ENCODE measurements around the gene PRAC1. TPM values are rescaled to one million over a fixed set of nuclear protein-coding genes. Genes with fewer than 3 reads are reported as not detected.

PRAC1 gene
- total RNA-seq, 1 experiment from 2014 or later: not detected

GRCh38 chr17:48735062-48735351 is 12.7 kb upstream of the PRAC1 start:
- H2BK15ac ChIP-seq (ENCODE audit: low read depth, low read length): no peak overlapping the region
- H3K9ac ChIP-seq (ENCODE audit: extremely low read depth, insufficient read length, low read length): no peak overlapping the region
- H3K27me3 Mint-ChIP-seq (ENCODE audit: low read depth): peaks cover 100% of the 10 kb centered on the region
- no peak overlapping the region for H3K4ac ChIP-seq (ENCODE audit: low read depth, low read length)
- peaks cover 0 to 14% of the 10 kb centered on the region in 2 experiments; a peak in 2 of 5 replicates for H3K9me3 Mint-ChIP-seq
- WGBS (ENCODE audit: extremely low coverage, insufficient read length, low lambda C conversion rate): no CpG with 5 or more reads among the region's 7 CpGs
- H3K23ac ChIP-seq (ENCODE audit: insufficient read length, low read depth, low read length): no peak overlapping the region
- H3K36me3 Mint-ChIP-seq (ENCODE audit: insufficient read depth in 1 of 3, low read depth in 3 of 3): no peaks in the 10 kb centered on the region
- H3K27ac ChIP-seq (ENCODE audit: insufficient read length, low read depth, low read length): no peak overlapping the region
- TF ChIP-seq CTCF (conservative IDR thresholded peaks at IDR 0.05): no peak
- H4K20me1 ChIP-seq (ENCODE audit: control insufficient read depth, insufficient read depth, insufficient read length): peaks cover 2% of the 10 kb centered on the region
- no peak overlapping the region for H2BK12ac ChIP-seq (ENCODE audit: insufficient read length, low read depth, low read length)
- no peak overlapping the region for H4K8ac ChIP-seq (replicated peaks; ENCODE audit: insufficient read length, low read depth, low read length)
- no peak overlapping the region for H2AFZ ChIP-seq (ENCODE audit: low read length)
- peaks cover 15 to 17% of the 10 kb centered on the region in 2 experiments for H3K4me1 Mint-ChIP-seq
- H3K27me3 ChIP-seq (ENCODE audit: insufficient read depth, low read length): peaks cover 99% of the 10 kb centered on the region
- no peak overlapping the region for H4K91ac ChIP-seq (ENCODE audit: insufficient read length, low read depth, low read length)
- H2BK120ac ChIP-seq (ENCODE audit: low read depth, low read length, poor library complexity, severe bottlenecking): no peak overlapping the region
- no peak for DNase-seq
- no peak overlapping the region for H4K5ac ChIP-seq (ENCODE audit: insufficient read length, low read depth, low read length)
- H3K79me2 ChIP-seq (ENCODE audit: insufficient read depth, low read length): no peaks in the 10 kb centered on the region
- H3K27ac Mint-ChIP-seq: no peak overlapping the region
- no peaks in the 10 kb centered on the region for H3K9me3 ChIP-seq (ENCODE audit: control insufficient read depth, low read depth, low read length)
- no peaks in the 10 kb centered on the region for H3K79me1 ChIP-seq (ENCODE audit: insufficient read depth, low read depth, low read length, poor library complexity, severe bottlenecking)
- no peak overlapping the region for H3K56ac ChIP-seq (ENCODE audit: insufficient read length, low read depth, low read length)
- H3K14ac ChIP-seq (ENCODE audit: insufficient read depth, low read length): no peak overlapping the region
- H3K4me1 ChIP-seq (ENCODE audit: insufficient read depth, low read length): no peaks in the 10 kb centered on the region
- H3T11ph ChIP-seq (ENCODE audit: low read length): no peak overlapping the region
- no peak overlapping the region for H3K4me2 ChIP-seq (ENCODE audit: insufficient read depth, insufficient read length, low read length)
- no peak overlapping the region for H2BK20ac ChIP-seq (ENCODE audit: low read depth, low read length, poor library complexity, severe bottlenecking)
- H3K23me2 ChIP-seq (ENCODE audit: insufficient read length, low read depth, low read length, poor library complexity, severe bottlenecking): no peaks in the 10 kb centered on the region
- H3K18ac ChIP-seq (ENCODE audit: insufficient read length, low read depth, low read length): no peak overlapping the region
- H2BK5ac ChIP-seq (ENCODE audit: insufficient read length, low read length): no peak overlapping the region
- H3K4me3 Mint-ChIP-seq: no peak overlapping the region
- H2AK5ac ChIP-seq (ENCODE audit: insufficient read length, low read length): no peak overlapping the region

Data from H9 (cell line).